Ovary (tissue), 3 donors: ENCODE measurements around the gene RHEB.

Source experiments
- EP300 ChIP-seq: sonication (generic); formaldehyde crosslinking; IDR thresholded peaks from one replicate; pipeline ENCODE4 v1.6.1; 2017; ENCODE audit warnings: antibody characterized with exemption
- POLR2A ChIP-seq: fragments of 450-650 bp; IDR thresholded peaks from one replicate; pipeline ENCODE4 v1.6.1; 2017; ENCODE audit warnings: antibody characterized with exemption, mild to moderate bottlenecking, moderate library complexity
- TF ChIP-seq, protein P1 (sequence below), 3 donors: fragments of 450-650 bp in 2 of 3; fragments of 200-600 bp in 1 of 3; IDR thresholded peaks; one replicate each; pipeline versions ENCODE4 v1.5.1 to v1.8.0; 2016 to 2022; ENCODE audit warnings: antibody characterized with exemption in 3 of 3, mild to moderate bottlenecking in 1 of 3
- donor health status: DM: no; HTN: no; CAD: no.

DNA sequence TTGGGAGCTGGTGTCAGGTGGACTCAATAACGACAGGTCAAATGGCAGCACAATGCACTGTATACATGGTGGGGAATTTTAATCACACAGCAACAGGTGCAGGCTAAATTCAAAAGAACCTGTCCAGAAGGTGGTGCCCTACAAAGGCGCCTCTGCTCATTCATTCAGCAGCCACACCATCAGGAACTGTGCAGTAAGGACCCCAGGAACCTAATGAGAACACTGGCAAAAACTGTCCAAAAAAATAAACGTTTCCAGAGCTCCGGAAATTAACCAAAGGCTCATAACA lies 57.8 kb downstream of the RHEB start:
- TF ChIP-seq, protein P1, sequence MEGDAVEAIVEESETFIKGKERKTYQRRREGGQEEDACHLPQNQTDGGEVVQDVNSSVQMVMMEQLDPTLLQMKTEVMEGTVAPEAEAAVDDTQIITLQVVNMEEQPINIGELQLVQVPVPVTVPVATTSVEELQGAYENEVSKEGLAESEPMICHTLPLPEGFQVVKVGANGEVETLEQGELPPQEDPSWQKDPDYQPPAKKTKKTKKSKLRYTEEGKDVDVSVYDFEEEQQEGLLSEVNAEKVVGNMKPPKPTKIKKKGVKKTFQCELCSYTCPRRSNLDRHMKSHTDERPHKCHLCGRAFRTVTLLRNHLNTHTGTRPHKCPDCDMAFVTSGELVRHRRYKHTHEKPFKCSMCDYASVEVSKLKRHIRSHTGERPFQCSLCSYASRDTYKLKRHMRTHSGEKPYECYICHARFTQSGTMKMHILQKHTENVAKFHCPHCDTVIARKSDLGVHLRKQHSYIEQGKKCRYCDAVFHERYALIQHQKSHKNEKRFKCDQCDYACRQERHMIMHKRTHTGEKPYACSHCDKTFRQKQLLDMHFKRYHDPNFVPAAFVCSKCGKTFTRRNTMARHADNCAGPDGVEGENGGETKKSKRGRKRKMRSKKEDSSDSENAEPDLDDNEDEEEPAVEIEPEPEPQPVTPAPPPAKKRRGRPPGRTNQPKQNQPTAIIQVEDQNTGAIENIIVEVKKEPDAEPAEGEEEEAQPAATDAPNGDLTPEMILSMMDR (IDR thresholded peaks at IDR 0.05), result no peak
- TF ChIP-seq EP300 (no peak), POLR2A (no peak)
